SKM-1 (cell line): Measurements from ENCODE around the gene TPD52L3.

Source experiments
- DNase-seq: peaks from one replicate; lab custom pipeline; 2025; ENCODE audit not compliant: unreplicated experiment; lab: John Stamatoyannopoulos, UW

TPD52L3 gene

DNA sequence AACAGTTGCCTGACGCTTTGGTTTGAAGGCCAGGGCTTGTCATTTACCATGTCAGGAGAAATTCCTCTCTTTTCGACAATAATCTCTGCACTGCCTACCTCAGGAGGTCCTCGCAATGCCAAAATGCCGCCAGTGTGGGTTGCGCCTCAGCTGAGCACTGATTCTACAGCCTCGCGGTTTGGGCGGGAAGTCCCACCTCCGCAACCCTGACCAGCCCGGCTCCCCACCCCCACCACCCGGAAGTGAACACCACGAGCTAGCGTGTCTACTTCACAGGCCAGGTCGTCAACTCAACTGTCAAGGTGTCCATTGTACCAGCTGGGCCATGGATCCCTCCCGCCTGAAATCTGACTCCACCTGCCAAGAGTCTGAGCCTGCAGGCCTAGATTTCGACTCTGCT, at the start of gene TPD52L3:
TPD52L3 (plus strand) TSS at position 273 of the 400 bp plus-strand sequence. CDS start 221 bp downstream, outside the sequence.
- no peak for DNase-seq

DNA sequence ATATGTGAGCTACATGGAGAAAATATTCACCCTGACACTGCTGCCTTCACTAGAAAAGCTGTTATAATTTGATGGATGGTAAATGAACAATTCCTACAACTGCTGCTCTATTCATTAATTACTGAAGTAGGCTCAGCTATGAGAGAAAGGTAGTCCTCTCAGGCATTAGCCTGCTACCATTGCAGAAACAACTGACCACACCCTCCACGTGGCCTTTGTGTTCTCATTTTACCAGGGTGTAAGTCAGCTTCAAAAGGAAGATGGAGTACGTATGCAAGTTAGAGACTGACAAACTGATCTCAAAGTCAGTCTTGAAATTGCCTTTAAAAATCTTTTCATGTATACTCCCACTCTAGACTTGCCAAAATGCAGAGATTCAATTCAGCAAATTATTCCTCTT, 26.3 kb upstream of the TPD52L3 start:
- DNase-seq: no peak

DNA sequence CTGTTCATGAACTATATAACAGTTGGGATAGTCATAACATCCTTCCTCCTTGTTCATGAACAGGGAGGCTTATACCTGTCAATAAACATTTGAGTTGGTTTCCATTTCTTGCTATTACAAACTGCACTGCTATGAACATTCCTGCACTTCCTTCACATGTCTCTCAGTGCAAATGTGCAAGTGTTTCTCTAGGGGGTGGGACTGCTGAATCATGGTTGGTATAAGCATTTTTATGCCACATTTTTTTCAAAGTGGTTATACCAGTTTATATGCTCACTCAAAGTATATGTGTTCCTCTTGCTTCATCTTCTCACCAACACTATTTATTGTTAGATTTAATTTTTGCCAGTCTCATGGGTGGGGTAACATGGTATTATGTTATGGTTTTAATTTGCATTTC, 25.8 kb upstream of the TPD52L3 start:
- DNase-seq: no peak

DNA sequence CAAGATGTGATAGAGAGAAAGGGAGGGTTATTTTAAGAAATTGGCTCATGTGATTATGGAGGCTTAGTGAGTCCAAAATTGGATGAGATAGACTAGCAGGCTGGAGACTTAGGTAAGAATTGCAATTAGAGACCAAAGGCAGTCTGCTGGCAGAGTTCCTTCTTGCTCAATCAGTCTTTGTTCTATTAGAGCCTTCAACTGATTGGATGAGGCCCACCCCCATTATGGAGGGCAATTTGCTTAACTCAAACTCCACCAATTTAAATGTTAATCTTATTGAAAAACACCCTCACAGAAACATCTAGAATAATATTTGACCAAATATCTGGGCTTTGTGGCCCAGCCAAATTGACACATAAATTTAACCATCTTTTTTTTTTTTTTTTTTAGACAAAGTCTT, 23.9 kb upstream of the TPD52L3 start:
- no peak for DNase-seq

DNA sequence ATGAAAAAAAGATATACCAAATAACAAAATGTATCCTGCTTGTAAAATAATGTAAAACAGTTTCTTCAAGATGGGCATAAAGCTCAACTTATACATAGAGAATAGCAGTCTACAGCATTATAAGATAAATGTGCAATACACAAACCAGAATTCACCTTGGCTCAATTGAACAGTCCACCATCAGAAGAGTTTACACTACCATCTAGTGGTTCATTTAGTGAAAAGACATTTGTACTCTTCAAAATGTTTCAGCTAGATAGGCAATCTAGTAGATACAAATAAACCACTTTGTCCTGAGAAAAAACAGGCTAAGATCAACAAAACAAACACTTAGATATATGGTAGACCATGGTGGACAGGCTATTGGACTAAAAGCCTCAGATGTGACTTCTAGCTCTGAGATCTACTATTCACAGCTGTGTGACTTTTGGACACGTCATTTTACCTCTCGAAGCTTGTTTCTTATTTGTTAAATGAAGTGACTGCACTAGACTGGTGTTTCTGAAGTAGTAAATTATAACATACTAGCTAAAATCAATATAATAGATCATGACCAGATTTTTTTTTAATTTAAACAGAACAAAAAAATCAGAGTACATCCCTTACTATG, 22.1 kb upstream of the TPD52L3 start:
- peak; percentile 49 for DNase-seq

DNA sequence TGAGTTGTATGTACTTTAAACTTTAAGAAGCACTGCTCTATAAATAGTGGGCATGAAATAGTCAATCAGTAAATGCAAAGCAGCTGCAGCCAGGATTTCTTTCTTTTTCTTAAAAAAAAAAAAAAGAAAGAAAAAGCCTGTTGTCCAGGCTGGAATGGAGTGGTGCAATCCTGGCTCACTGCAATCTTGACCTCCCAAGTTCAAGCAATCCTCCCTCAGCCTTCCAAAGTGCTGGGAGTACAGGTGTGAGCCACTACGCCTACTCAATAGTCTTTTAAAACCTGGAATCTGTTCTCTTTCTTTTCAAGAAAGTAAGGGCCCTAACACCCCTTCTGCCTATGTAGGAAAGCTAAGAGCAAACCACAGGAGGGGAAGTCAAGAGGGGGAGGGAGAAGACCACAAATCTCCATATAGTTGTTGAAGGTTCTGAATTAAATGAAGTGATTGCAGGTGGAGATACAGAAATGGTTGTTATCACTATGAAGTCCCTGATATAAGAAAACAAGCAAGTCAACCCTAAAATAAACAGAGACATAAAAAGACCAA, 20.6 kb upstream of the TPD52L3 start:
- DNase-seq: no peak

DNA sequence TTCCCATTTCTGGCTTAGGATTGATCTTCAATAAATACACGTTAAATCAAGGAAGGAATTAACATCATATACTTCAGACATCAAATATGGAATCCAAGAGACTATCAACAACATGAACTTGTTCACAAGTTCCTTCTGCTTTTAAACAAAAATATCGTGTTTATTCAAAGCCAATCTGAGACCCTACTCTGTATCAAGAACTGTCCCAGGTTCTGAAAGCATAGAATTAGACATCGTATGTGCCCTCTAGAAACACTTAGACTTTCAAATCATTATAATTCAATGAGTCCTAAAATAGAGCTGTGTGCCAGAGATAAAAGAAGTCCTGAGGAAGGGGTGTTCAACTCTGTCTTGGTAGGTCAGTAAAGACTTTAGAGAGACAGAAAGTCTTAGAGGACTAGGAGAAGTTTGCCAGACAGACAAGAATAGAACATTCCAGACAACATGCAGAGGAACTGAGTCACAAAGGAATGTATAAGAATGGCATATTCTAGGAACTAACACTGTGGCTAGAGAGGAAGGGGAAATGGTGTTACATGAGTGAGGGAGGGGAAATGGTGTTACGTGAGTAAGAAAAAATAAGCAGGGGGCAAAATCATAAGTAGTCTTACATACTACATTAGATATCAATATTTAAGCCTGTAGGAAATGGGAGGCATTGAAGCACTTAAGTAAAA, 2.9 kb downstream of the TPD52L3 start:
- DNase-seq: no peak

DNA sequence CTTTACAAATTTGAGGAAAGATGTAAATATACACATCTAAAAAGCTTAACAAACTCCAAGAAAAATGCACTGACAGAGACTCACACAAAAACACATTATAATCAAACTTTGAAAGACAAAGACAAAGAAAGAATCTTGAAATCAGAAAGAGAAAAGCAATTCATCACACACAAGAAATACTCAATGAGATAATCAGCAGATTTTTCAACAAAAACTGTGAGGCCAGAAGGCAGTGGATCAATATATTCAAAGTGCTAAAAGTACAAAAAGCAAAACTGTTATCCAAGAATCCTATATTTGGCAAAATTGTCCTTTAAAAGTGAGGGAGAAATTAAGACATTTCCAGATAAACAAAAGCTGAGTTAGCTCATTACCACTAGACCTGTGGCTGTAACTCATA, 6.1 kb downstream of the TPD52L3 start:
- no peak for DNase-seq

DNA sequence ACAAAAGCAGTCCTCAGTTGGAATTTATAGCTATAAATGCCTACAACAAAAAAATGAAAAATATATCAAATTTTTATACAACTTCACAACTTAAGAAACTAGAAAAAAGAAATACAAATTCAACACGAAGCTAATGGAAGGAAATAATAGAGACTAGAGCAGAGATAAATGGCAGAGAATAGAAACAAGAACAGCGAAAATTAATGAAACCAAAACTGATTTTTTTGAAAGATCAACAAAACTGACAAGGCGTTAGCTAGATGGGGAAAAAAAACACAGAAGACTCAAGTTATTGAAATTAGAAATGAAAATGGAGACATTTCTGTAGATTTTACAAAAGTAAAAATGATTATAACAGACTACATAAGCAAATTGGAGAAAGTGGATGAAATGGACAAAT, 20.6 kb downstream of the TPD52L3 start:
- no peak for DNase-seq

DNA sequence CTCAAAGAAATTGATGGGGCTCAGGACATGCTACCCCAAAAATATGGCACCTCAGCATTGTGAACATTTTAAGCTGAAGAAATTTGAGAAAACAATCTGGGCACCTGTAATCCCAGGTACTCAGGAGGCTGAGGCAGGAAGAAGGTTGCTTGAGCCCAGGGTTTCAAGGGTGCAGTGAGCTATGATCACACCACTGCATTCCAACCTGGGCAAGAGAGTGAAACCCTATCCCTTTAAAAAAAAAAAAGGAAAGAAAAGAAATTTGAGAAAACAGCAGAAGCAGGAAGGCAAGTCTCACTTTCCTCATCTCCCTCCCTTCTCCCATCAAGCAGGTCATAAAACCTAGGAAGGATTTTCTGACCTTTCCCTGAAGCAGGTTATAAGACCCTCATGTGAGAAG, 23.6 kb downstream of the TPD52L3 start:
- no peak for DNase-seq

DNA sequence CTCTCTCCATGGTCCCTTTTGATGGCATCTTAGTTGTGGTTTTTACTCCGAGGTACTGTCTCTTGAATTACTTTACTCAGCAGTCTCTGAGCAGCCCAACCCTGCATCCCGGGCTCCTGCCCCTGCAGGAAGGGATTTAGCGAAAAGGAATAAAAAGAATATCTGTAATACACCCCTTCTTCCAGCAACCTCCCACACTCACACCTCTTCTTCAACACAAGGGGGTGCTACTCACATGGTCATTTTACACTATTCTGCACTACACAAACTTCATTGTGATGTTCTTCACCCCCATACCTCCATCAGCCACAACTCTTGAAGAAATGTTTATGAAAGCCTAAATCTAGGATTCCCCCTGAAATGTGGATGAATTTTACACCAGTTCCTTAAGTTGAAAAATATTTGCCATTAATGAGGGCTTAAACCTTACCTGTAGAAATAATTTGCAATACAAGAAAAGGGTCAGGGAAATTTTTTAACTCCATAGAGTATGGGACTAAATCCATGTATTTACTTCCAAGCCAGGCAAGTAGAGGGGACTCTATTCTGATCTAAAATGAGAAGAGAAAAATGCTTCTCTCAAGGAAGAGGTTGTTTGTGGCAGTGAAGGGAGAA, 26.0 kb downstream of the TPD52L3 start:
- peak; percentile 63 for DNase-seq

DNA sequence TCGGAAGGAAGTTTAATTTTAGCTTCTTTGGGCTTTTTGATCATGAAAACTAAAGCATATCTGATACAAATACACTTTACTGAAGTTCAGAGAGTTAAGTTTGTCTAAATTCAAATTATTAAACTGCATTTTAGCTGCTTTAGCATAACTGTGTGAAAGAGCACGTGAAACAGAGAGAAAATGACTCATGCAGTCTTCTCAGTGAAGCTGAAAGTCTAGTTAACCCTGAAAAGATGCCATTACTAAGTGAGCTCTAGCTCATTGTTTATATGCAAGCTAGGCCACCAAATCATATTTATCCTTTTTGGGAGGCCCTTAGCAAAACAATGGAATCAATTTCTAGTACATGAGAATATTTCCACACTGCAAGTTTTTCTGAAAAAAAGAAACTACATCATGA, 27.6 kb downstream of the TPD52L3 start:
- DNase-seq: no peak

DNA sequence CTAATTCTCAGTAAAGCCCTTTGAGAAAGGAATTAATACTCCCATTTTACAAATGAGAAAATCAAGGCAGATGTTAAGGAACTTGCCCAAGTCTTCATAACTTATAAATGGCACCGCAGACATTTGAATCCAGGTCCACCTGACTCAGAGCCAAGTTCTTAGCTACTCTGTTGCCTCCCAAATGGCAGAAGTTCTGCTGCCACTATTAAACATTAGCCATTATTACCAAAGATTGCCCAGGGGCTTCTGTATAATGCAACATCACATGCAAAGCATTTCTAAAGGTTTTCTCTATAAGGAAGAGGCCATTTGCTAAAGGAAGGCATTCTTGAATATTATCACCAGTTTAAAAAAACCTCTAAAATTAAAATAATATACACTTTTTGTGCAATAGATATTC, 28.3 kb downstream of the TPD52L3 start:
- no peak for DNase-seq

DNA sequence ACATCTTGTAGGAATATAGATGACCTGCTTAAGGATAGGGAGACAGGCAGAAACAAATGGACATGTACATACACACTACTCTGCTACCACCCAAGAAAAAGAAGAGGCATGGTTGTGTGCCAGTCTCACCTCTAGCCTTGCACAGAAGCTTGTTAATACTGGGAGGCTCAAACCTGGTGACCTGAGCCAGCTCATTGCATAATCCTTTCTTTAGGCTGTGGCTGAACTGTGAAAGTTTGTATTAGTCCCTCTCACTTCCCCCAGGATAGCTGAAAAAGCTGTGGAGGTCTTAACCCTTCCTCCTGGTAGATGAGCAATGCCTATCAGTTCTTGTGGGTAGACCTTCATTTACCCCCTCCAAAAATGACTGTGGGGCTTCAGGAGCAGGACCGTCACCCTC, 28.7 kb downstream of the TPD52L3 start:
- DNase-seq: no peak

DNA sequence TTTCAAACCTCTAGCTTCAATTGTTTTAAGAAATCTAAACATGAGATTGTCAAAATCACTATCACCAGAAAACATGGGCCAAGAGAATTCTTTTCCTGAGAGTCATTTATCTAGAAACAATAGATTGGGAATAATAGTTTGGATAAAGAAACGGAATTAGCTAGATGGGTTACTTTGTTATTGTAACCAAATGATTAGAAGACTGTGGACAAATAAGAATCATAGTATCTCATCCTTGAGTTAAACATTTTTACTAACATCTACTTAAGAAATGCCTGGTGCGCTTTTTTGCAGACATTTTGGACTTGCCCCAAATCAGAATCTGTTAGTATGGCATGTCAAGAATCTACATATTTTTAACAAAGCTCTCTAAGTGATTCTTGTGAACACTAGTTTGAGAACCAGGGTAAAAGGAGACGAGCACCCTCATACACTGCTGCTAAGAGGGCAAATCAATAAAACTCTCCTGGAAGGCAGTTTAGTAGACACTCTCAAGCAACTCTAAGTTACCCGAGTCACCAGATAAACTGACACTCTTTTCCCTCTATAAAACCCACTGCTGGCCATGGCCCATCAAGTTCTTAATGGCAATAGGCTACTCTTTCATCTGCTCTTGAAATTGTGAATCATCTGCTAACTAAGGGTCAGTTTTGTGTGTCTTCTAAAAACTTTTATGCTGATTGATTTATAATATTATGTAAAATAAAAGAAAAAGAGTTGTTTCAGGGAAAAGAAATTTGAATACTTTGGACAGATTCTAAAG, 39.1 kb downstream of the TPD52L3 start:
- DNase-seq: no peak

DNA sequence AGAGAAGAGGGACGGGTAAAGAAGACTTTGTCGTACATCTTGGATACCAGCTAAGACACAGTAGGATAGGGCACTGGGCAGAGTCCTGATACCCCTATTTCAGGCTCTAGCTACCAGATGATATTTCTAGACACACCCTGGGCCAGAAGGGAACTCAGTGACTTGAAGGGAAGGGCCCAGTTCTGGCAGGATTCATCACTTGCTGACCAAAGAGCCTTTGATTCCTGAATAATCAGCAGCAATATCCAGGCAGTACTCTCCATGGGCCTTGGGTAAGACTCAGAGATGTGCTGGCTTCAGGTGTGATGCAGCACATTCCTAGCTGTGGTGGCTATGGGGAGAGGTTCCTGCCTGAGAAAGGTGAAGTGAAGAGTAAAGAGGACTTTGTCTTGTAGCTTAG, 40.7 kb downstream of the TPD52L3 start:
- DNase-seq: no peak
